ENCODE data around the gene DNAH6.

DNA sequence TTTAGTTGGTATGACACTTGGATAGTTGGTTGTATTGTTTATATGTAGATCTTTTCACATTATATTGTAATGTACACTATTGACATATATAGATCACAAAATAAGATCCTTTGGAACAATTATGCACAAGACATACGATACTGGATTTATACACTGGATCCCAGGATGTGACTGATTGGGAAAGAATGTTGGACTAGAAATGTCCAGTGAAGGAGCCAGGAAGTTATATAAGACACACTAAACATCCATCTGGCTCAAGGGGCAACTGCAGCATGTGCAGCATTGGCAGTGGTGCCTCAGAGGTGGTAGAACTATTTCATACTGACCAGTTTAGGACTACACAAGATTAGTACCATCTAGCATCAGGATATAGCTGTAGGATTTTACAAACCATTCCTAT is 259.7 kb downstream of the DNAH6 start:
- TF ChIP-seq ZNF8 (CRISPR knock-in tag; IDR thresholded peaks at IDR 0.05) (no peak), ZNF565 (CRISPR knock-in tag; conservative IDR thresholded peaks at IDR 0.05; ENCODE audit: low read depth) (no peak), ARNTL (CRISPR knock-in tag; IDR thresholded peaks at IDR 0.05; ENCODE audit: borderline replicate concordance, low read depth) (no peak), ESRRG (CRISPR knock-in tag; IDR thresholded peaks at IDR 0.05) (no peak), CSDC2 (CRISPR knock-in tag; IDR thresholded peaks at IDR 0.05) (no peak), GLIS3 (CRISPR knock-in tag; IDR thresholded peaks at IDR 0.05) (no peak)

Measured in SK-N-SH treated with all-trans-retinoic acid at 6 μM for 48 hours (cell line).